ENCODE results near the gene ROR2.

GRCh38 chr9:91835216-91835615 lies 114.8 kb downstream of the ROR2 start:
- TF ChIP-seq, protein P1, sequence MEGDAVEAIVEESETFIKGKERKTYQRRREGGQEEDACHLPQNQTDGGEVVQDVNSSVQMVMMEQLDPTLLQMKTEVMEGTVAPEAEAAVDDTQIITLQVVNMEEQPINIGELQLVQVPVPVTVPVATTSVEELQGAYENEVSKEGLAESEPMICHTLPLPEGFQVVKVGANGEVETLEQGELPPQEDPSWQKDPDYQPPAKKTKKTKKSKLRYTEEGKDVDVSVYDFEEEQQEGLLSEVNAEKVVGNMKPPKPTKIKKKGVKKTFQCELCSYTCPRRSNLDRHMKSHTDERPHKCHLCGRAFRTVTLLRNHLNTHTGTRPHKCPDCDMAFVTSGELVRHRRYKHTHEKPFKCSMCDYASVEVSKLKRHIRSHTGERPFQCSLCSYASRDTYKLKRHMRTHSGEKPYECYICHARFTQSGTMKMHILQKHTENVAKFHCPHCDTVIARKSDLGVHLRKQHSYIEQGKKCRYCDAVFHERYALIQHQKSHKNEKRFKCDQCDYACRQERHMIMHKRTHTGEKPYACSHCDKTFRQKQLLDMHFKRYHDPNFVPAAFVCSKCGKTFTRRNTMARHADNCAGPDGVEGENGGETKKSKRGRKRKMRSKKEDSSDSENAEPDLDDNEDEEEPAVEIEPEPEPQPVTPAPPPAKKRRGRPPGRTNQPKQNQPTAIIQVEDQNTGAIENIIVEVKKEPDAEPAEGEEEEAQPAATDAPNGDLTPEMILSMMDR (IDR thresholded peaks at IDR 0.05), result no peak
- no peak for TF ChIP-seq EP300 (IDR thresholded peaks at IDR 0.05; ENCODE audit: low read depth)
- no peak for TF ChIP-seq POLR2A (IDR thresholded peaks at IDR 0.05)
